Activated T-cell treated with anti-CD3 and anti-CD28 coated beads, Interleukin-2, amount 50 U/mL, for 4 hours (primary cell): Measurements from ENCODE around the gene UFL1. TPM values are rescaled to one million over a fixed set of nuclear protein-coding genes. Genes with fewer than 3 reads are reported as not detected.

Experiments used
- total RNA-seq, 3 donors: library from RNA; stranded (reverse); gene quantifications; one replicate each; pipeline ENCODE4 v1.2.1, GENCODE V29; 2021

UFL1 gene
- total RNA-seq, 3 donors from 2014 or later: 16.2 to 16.8 (median 16.5) TPM

Other genes starting within 250 kb of the UFL1 start
- not detected for gene FHL5, start 41.3 kb downstream of the UFL1 start, total RNA-seq